ENCODE measurements around the gene ANXA9.

The ANXA9 gene

DNA sequence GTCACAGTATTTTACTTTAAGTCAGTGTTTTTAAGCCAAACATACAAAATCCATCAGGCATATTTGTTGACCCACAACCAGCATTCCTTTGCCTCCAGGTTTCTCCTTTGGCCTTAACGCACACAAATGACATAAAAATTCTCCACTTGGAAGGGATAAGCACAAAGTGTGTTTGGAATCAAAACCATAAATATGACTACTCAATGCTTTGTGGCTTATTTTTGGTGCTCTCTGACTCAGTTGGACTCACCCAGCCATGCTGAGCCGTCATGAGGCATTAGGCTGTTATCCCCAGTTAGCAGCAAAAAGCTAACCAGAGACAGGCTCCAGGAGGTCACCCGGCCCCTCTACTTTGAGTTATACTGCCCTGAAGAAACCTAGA, 27.1 kb downstream of the ANXA9 start:
- no peak for DNase-seq (ENCODE audit: low read depth, low spot score)
- CTCF ChIA-PET, result interaction anchor here (1.0 to 2.3 kb wide), 2 partner anchors 15 to 90 kb away, joined by 3 to 11 read pairs; no protein-coding TSS in a partner anchor
- H3K4me3 ChIP-seq (ENCODE audit: low read depth, low read length), result peak overlapping the region; percentile 89
- POLR2A ChIA-PET, result no interaction called here
- TF ChIP-seq, protein P1, sequence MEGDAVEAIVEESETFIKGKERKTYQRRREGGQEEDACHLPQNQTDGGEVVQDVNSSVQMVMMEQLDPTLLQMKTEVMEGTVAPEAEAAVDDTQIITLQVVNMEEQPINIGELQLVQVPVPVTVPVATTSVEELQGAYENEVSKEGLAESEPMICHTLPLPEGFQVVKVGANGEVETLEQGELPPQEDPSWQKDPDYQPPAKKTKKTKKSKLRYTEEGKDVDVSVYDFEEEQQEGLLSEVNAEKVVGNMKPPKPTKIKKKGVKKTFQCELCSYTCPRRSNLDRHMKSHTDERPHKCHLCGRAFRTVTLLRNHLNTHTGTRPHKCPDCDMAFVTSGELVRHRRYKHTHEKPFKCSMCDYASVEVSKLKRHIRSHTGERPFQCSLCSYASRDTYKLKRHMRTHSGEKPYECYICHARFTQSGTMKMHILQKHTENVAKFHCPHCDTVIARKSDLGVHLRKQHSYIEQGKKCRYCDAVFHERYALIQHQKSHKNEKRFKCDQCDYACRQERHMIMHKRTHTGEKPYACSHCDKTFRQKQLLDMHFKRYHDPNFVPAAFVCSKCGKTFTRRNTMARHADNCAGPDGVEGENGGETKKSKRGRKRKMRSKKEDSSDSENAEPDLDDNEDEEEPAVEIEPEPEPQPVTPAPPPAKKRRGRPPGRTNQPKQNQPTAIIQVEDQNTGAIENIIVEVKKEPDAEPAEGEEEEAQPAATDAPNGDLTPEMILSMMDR (IDR thresholded peaks at IDR 0.05; ENCODE audit: insufficient read depth, low read length, missing control alignments), result no peak

DNA sequence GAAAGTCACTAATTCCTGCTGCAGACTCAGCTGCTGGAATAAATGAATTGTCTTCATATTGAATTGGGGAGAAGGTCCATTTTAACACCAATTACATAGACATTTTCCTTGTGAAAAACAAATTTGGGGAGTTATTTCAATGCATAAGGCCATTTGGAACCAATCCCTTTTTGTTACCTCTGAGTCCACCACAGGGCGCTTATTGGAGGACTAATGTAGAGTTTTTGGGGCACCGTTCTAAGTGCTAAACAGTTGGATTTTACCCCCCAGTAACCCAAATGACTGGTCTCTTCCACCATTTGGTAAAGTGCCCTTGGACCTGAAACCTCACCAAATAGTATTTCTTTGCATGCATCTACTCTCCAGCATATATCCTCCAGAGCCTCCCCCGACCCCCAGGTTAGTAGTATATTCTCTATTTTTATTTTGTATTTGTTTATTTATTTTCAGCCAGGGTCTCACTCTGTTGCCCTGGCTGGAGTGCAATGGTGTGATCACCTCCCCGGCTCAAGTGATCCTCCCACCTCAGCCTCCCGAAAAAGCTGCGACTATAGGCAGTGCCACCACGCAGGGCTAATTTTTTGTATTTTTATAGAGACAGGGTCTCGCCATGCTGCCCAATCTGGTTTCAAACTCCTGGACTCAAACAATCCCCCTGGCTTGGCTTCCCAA, 27.7 kb downstream of the ANXA9 start:
- DNase-seq (ENCODE audit: low read depth, low spot score), result no peak
- no peak overlapping the region for H3K4me3 ChIP-seq (ENCODE audit: low read depth, low read length)
- ChIA-PET CTCF (interaction anchor here (0.6 to 2.3 kb wide), 6 partner anchors 15 to 90 kb away, joined by 3 to 11 read pairs (median 4); partner anchors contain the start of gene C1orf56), POLR2A (no interaction called here)
- TF ChIP-seq, protein P1 (IDR thresholded peaks at IDR 0.05; ENCODE audit: insufficient read depth, low read length, missing control alignments), result no peak

DNA sequence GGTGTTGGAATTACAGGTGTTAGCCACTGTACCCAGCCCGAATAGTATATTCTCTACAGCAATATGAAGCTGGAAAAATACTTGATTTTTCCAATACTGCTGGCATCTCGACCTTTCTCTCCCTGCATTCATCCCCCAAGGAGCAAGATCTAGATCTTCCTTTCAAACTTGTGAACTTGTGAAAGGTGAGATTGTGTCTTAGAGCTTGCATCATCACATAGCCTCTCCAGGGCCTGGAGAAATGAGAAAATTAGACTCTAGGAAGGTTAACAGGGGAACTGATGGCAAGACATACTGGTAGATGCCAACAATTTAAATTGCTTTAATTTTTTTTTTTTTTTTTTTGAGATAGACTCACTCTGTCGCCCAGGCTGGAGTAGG, 28.2 kb downstream of the ANXA9 start:
- TF ChIP-seq, protein P1 (IDR thresholded peaks at IDR 0.05; ENCODE audit: insufficient read depth, low read length, missing control alignments), result no peak
- no peak for DNase-seq (ENCODE audit: low read depth, low spot score)
- CTCF ChIA-PET, result interaction anchor here (0.6 to 2.3 kb wide), 6 partner anchors 14 to 89 kb away, joined by 3 to 11 read pairs (median 4); partner anchors contain the start of gene C1orf56
- POLR2A ChIA-PET, result no interaction called here
- H3K4me3 ChIP-seq (ENCODE audit: low read depth, low read length), result no peak overlapping the region

DNA sequence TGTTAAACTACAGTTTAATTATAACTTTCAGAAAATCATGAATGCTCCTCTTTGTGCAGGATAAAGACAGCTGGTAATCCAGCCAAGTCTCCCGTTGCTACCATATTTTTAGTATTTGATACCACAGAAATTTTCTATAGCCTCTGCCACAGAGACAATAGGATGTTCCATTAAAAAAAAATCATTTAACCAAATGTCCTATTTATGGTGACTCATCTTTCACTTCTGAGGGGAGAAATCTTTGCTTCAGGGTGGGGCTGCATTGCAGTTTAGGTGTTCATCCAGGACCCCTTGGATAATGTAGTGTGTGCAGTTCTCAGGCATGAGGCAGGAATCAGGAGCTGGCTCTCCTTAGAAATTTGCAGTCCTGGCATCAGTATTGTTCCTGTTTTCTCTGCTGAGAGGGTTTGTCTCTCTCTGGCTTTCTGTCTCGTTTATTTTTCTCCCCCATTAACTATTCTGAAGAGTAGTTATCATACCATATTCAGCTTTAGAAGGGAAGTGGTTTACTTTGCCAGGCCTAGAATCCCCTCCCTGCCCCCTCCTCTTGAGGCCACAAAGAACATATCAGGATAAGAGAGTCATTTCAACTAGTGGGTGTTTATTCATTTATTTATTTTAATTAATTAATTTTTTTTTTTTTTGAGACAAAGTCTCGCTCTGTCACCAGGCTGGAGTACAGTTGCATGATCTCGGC, 29.2 kb downstream of the ANXA9 start:
- ChIA-PET POLR2A (no interaction called here), CTCF (interaction anchor here (1.0 to 3.7 kb wide), 5 partner anchors 13 to 36 kb away, joined by 4 to 15 read pairs (median 11); partner anchors contain the start of gene C1orf56)
- no peak overlapping the region for H3K4me3 ChIP-seq (ENCODE audit: low read depth, low read length)
- DNase-seq (ENCODE audit: low read depth, low spot score), result no peak
- TF ChIP-seq, protein P1 (IDR thresholded peaks at IDR 0.05; ENCODE audit: insufficient read depth, low read length, missing control alignments), result no peak

DNA sequence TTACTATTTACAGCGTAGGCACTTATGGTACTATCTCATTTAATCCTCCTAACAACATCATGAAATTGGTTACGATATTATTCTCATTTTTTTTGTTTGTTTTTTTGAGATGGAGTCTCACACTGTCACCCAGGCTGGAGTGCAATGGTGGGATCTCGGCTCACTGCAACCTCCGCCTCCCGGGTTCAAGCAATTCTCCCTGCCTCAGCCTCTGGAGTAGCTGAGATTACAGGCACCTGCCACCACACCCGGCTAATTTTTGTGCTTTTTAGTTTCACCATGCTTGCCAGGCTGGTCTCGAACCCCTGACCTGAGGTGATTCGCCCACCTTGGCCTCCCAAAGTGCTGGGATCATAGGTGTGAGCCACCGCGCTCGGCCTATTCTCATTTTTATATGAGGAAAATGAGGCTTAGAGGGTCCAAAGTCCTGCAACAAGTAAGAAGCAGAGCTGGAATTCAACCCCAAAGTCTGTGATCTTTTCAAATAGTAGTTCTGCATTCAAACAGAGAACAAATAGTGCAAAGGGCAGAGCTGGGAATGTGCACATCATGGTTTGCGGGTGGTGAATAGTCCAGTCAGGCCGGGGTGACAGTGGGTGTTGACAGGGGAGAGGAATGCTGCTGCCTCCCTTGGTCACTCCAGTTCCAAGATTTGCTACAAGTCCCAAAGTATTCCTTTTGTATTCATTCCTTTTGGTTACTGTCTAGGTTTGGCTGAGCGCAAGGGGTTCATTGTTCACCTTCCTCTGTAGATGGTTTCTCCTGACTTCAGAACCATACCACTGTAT, 30.8 kb downstream of the ANXA9 start:
- H3K4me3 ChIP-seq (ENCODE audit: low read depth, low read length), result no peak overlapping the region
- CTCF ChIA-PET, result interaction anchor here (1.9 to 3.7 kb wide), 2 partner anchors 12 to 18 kb away, joined by 11 to 15 read pairs; no protein-coding TSS in a partner anchor
- TF ChIP-seq, protein P1 (IDR thresholded peaks at IDR 0.05; ENCODE audit: insufficient read depth, low read length, missing control alignments), result no peak
- POLR2A ChIA-PET, result no interaction called here
- DNase-seq (ENCODE audit: low read depth, low spot score), result no peak

Data from AG04449 (cell line).